Transverse colon (tissue), 4 donors: ENCODE measurements around the gene GLIS1. TPM values are rescaled to one million over a fixed set of nuclear protein-coding genes. Genes with fewer than 3 reads are reported as not detected.

Experiments
- DNase-seq: peaks from one replicate; pipeline ENCODE4 v3.0.0-alpha.2; 2019
- H3K27ac ChIP-seq, 4 donors: fragments of 200-600 bp; sonication (generic); 2 replicates each; pipeline ENCODE4 v1.5.1; 2016 to 2018; ENCODE audit warnings: inconsistent platforms in 4 of 4
- H3K27me3 ChIP-seq: fragments of 200-600 bp; sonication (generic); 2 replicates; pipeline ENCODE4 v1.5.1; 2017; ENCODE audit warnings: inconsistent platforms
- H3K36me3 ChIP-seq, 4 donors: fragments of 200-600 bp; sonication (generic); 2 replicates each; pipeline ENCODE4 v1.5.1; 2017 to 2019; ENCODE audit warnings: inconsistent platforms in 4 of 4
- H3K4me1 ChIP-seq, 4 donors: fragments of 200-600 bp; sonication (generic); 2 replicates each; pipeline ENCODE4 v1.5.1; 2017 to 2020; ENCODE audit warnings: inconsistent platforms in 4 of 4
- H3K4me3 ChIP-seq, 4 donors: fragments of 200-600 bp; sonication (generic); 1 replicate in 1 of 4; 2 replicates in 3 of 4; pipeline versions ENCODE4 v1.5.1 to v1.6.1; 2017 to 2019; ENCODE audit warnings: inconsistent platforms in 4 of 4
- H3K9me3 ChIP-seq, 2 donors: fragments of 200-600 bp; sonication (generic); 2 replicates each; pipeline ENCODE4 v1.5.1; 2017 to 2019; ENCODE audit warnings: inconsistent platforms in 2 of 2
- CTCF ChIP-seq, 5 experiments: fragments of 200-600 bp in 3 of 5; fragments of 450-650 bp in 2 of 5; sonication (generic) in 3 of 5; IDR thresholded peaks; 1 replicate in 2 of 5; 2 replicates in 3 of 5; pipeline ENCODE4 v1.5.1; 2016 to 2017; ENCODE audit warnings: antibody characterized with exemption in 5 of 5, inconsistent platforms in 3 of 5, mild to moderate bottlenecking in 2 of 5, moderate library complexity in 1 of 5
- EP300 ChIP-seq: sonication (generic); formaldehyde crosslinking; IDR thresholded peaks from one replicate; pipeline ENCODE4 v1.6.1; 2017; ENCODE audit warnings: antibody characterized with exemption, low read depth
- POLR2A ChIP-seq: fragments of 450-650 bp; IDR thresholded peaks from one replicate; pipeline ENCODE4 v1.6.1; 2016; ENCODE audit warnings: antibody characterized with exemption, mild to moderate bottlenecking, moderate library complexity
- POLR2AphosphoS5 ChIP-seq, 3 donors: sonication (generic); formaldehyde crosslinking; IDR thresholded peaks; one replicate each; pipeline ENCODE4 v1.6.1; 2016; ENCODE audit warnings: antibody characterized with exemption in 3 of 3
- WGBS, 2 donors: methylation state at CpG; one replicate each; pipeline ENCODE4 v1.1.5; 2018; ENCODE audit warnings: low coverage in 1 of 2; 5-methylcytosine and 5-hydroxymethylcytosine counted together
- in situ Hi-C, 4 donors: fragments of 200-750 bp; cut with MboI; loops; one replicate each; pipeline versions ENCODE4 v1.15.0 to v1.15.1; 2017; ENCODE audit warnings: low sequenced_read_pairs in 3 of 4, low pct_ligation_motif_present in 1 of 4, low pct_unique_long_range_greater_than_20kb in 1 of 4
- intact Hi-C: fragments of 100-400 bp; cut with DNase I; formaldehyde crosslinking; loops from one replicate; pipeline ENCODE4 v1.15.1; 2023; ENCODE audit warnings: low total_unique reads
- small RNA-seq, 4 donors: library from RNA; depleted of rRNA; stranded (forward); fragments of <200 nt; gene quantifications; one replicate each; pipeline ENCODE3, GENCODE V24; 2016
- total RNA-seq, 4 donors: library from RNA; depleted of rRNA; stranded (reverse); fragments of >200 nt; gene quantifications; one replicate each; pipeline ENCODE4 v1.1.0, GENCODE V29; 2016

Gene GLIS1
- total RNA-seq, 4 donors from 2014 or later, result 0.16 to 0.75 (median 0.27) TPM; not detected in 1

- intact Hi-C loops, result no loop called here
Measured at GRCh38 chr1:53459321-53460175, 279.4 kb downstream of the GLIS1 start, which contains the start of gene DMRTB1. TSS of gene DMRTB1 (plus strand) at chr1:53459399. CDS start at chr1:53459454, 55 bp downstream.

GRCh38 chr1:53458634-53459033 lies 280.3 kb downstream of the GLIS1 start:
- WGBS, 2 donors, result 74 to 80% methylated on average over 3 of the region's 3 CpGs

More at GRCh38 chr1:53459321-53460175, 279.4 kb downstream of the GLIS1 start, which contains the start of gene DMRTB1:
- WGBS, 2 donors, result 95% methylated on average over 59 of the region's 82 CpGs; no CpG with 5 or more reads in 1 of the 2 donors
- TF ChIP-seq CTCF (IDR thresholded peaks at IDR 0.05), result no peak
- TF ChIP-seq EP300, result no peak
- TF ChIP-seq POLR2A, result no peak
- TF ChIP-seq POLR2AphosphoS5 (IDR thresholded peaks at IDR 0.05), result no peak
- Histone ChIP-seq H3K4me1 (no peaks in the 10 kb centered on the region), H3K4me3 (no peak within 1 kb of the TSS), H3K27ac (no peak within 1 kb of the TSS), H3K27me3 (peaks cover 8% of the 10 kb centered on the region), H3K36me3 (no peaks in the 10 kb centered on the region), H3K9me3 (no peaks in the 10 kb centered on the region)
- DNase-seq, result no peak
- in situ Hi-C loops, result no loop called here

More at GRCh38 chr1:53458634-53459033, 280.3 kb downstream of the GLIS1 start:
- no peak for DNase-seq
- H3K36me3 ChIP-seq, result no peaks in the 10 kb centered on the region
- no peak overlapping the region for H3K4me3 ChIP-seq
- no peak overlapping the region for H3K27ac ChIP-seq
- intact Hi-C loops, result no loop called here
- H3K4me1 ChIP-seq, result no peaks in the 10 kb centered on the region
- H3K27me3 ChIP-seq, result peaks cover 9% of the 10 kb centered on the region
- no peak for TF ChIP-seq CTCF (IDR thresholded peaks at IDR 0.05)
- TF ChIP-seq EP300, result no peak
- no peak for TF ChIP-seq POLR2AphosphoS5 (IDR thresholded peaks at IDR 0.05)
- TF ChIP-seq POLR2A, result no peak
- no peaks in the 10 kb centered on the region for H3K9me3 ChIP-seq
- in situ Hi-C loops, result no loop called here

Small RNA genes lying within 50 kb of the gene (small RNA-seq; reads per million reads assigned to genes)
- gene RF00418 (0 reads per million in 4 donors), gene RNU7-95P (0 reads per million in 4 donors)

Other genes with a start within 250 kb of the GLIS1 start
- gene NDC1, start 99.1 kb upstream of the GLIS1 start, total RNA-seq, result 10 to 100 TPM in 2 of 4 donors, 1 to 10 TPM in 2; 1.1 to 11.1 (median 8.0) TPM
- 10 to 100 TPM; 10.1 to 24.6 (median 17.4) TPM for gene YIPF1, start 150.6 kb upstream of the GLIS1 start, total RNA-seq
- gene DIO1, start 155.0 kb upstream of the GLIS1 start, total RNA-seq, result not detected
- 10 to 100 TPM in 3 of 4 donors, 1 to 10 TPM in 1; 4.2 to 22.5 (median 12.9) TPM for gene IFT25, start 206.5 kb upstream of the GLIS1 start, total RNA-seq
- gene LRRC42, start 207.2 kb upstream of the GLIS1 start, total RNA-seq, result 10 to 100 TPM in 3 of 4 donors, 1 to 10 TPM in 1; 4.4 to 24.7 (median 17.5) TPM